GM12865 (cell line): ENCODE data around the gene ALG3.

Experiments used
- DNase-seq: peaks from one replicate; pipeline ENCODE4 v3.0.0; 2010; ENCODE audit warnings: low read depth
- H3K4me3 ChIP-seq: 2 replicates; pipeline ENCODE4 v1.5.1; 2011; ENCODE audit warnings: mild to moderate bottlenecking, low read depth, low read length, control low read depth
- TF ChIP-seq, protein P1 (sequence below): IDR thresholded peaks from 2 replicates; pipeline ENCODE4 v1.5.1; 2011; ENCODE audit warnings: low read length, control low read depth, low read depth, inconsistent platforms; ENCODE audit not compliant: insufficient read depth; ENCODE audit errors: missing control alignments

ALG3 gene

GRCh38 chr3:184193991-184194539, 54.7 kb downstream of the ALG3 start:
- H3K4me3 ChIP-seq = no peak overlapping the region
- TF ChIP-seq, protein P1, sequence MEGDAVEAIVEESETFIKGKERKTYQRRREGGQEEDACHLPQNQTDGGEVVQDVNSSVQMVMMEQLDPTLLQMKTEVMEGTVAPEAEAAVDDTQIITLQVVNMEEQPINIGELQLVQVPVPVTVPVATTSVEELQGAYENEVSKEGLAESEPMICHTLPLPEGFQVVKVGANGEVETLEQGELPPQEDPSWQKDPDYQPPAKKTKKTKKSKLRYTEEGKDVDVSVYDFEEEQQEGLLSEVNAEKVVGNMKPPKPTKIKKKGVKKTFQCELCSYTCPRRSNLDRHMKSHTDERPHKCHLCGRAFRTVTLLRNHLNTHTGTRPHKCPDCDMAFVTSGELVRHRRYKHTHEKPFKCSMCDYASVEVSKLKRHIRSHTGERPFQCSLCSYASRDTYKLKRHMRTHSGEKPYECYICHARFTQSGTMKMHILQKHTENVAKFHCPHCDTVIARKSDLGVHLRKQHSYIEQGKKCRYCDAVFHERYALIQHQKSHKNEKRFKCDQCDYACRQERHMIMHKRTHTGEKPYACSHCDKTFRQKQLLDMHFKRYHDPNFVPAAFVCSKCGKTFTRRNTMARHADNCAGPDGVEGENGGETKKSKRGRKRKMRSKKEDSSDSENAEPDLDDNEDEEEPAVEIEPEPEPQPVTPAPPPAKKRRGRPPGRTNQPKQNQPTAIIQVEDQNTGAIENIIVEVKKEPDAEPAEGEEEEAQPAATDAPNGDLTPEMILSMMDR = no peak
- no peak for DNase-seq

GRCh38 chr3:184192889-184193288, 55.9 kb downstream of the ALG3 start:
- DNase-seq = no peak
- no peak overlapping the region for H3K4me3 ChIP-seq
- TF ChIP-seq, protein P1 = no peak
